ENCODE data around the gene ADGRV1.

The ADGRV1 gene

GRCh38 chr5:90897618-90898017, 339.0 kb downstream of the ADGRV1 start:
- H3K4me3 ChIP-seq (ENCODE audit: low read depth, low read length): no peak overlapping the region
- no peak for DNase-seq (ENCODE audit: low read depth)
- TF ChIP-seq, protein P1, sequence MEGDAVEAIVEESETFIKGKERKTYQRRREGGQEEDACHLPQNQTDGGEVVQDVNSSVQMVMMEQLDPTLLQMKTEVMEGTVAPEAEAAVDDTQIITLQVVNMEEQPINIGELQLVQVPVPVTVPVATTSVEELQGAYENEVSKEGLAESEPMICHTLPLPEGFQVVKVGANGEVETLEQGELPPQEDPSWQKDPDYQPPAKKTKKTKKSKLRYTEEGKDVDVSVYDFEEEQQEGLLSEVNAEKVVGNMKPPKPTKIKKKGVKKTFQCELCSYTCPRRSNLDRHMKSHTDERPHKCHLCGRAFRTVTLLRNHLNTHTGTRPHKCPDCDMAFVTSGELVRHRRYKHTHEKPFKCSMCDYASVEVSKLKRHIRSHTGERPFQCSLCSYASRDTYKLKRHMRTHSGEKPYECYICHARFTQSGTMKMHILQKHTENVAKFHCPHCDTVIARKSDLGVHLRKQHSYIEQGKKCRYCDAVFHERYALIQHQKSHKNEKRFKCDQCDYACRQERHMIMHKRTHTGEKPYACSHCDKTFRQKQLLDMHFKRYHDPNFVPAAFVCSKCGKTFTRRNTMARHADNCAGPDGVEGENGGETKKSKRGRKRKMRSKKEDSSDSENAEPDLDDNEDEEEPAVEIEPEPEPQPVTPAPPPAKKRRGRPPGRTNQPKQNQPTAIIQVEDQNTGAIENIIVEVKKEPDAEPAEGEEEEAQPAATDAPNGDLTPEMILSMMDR (IDR thresholded peaks at IDR 0.05; ENCODE audit: low read depth, low read length): no peak
- TF ChIP-seq, protein P2, sequence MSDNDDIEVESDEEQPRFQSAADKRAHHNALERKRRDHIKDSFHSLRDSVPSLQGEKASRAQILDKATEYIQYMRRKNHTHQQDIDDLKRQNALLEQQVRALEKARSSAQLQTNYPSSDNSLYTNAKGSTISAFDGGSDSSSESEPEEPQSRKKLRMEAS (IDR thresholded peaks at IDR 0.05; ENCODE audit: low read depth, low read length): no peak
- TF ChIP-seq POLR2A (IDR thresholded peaks at IDR 0.05; ENCODE audit: extremely low read depth, insufficient read length): no peak
- no peak for TF ChIP-seq MYC (IDR thresholded peaks at IDR 0.05; ENCODE audit: low read depth, low read length)

DNA sequence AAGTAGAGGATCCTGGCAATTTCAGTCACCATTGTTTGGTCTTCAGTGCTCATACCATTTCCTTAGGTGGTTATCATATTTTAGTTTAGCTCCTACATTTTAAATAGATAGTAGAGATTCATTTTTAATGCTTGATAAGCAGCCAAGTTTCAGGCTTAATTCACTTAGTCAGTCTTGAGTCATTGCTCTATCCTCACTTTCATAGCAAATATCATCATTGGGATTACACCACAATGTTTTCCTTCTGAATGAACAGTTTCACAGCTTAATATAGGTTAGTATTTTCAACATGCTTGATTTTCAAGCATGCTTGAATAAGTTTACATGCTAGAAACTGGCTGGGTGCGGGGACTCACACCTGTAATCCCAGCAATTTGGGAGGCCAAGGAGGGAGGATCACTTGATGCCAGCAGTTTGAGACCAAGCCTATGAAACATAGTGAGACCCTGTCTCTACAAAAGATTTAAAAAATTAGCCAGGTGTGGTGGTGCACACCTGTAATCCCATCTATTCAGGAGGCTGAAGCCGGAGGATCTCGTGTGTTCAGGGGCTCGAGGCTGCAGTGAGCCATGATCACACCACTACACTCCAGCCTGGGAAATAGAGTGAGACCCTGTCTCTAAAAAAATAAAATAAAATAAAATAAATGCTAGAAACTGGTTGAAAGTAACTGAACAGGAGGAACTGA, 339.9 kb downstream of the ADGRV1 start:
- no peak overlapping the region for H3K4me3 ChIP-seq (ENCODE audit: low read depth, low read length)
- TF ChIP-seq MYC (IDR thresholded peaks at IDR 0.05; ENCODE audit: low read depth, low read length) (no peak), POLR2A (IDR thresholded peaks at IDR 0.05; ENCODE audit: extremely low read depth, insufficient read length) (no peak)
- TF ChIP-seq, protein P1 (IDR thresholded peaks at IDR 0.05; ENCODE audit: low read depth, low read length): no peak
- TF ChIP-seq, protein P2 (IDR thresholded peaks at IDR 0.05; ENCODE audit: low read depth, low read length): no peak
- DNase-seq (ENCODE audit: low read depth): no peak

DNA sequence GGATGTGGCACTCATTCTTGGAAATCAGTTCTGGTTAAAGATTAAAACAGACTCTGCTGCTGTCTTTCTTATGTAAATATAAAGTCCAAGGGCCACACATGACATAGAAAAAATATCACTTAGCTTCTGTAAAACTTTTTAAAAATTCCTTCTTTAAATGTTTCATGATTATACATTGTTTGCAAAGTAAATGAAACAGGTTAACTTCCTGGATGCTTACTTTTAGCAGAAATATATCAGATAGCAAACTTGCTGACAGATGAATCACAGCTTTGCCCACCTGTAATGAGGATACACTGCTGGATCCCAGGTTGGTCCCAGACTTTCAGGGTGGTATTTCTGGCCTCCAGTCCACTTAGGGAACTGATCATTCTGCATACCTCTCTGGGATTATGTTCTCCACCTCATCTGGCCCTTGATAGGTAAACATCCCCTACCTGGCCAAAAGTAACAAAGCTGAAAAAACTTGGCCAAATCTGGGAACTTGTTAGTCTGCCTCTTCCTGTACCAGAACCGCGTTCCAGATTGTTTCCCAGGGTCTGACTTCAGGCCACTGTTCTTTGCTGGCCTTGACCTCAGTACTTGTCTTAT, 340.5 kb downstream of the ADGRV1 start:
- TF ChIP-seq POLR2A (IDR thresholded peaks at IDR 0.05; ENCODE audit: extremely low read depth, insufficient read length) (no peak), MYC (IDR thresholded peaks at IDR 0.05; ENCODE audit: low read depth, low read length) (no peak)
- TF ChIP-seq, protein P2 (IDR thresholded peaks at IDR 0.05; ENCODE audit: low read depth, low read length): no peak
- TF ChIP-seq, protein P1 (IDR thresholded peaks at IDR 0.05; ENCODE audit: low read depth, low read length): no peak
- H3K4me3 ChIP-seq (ENCODE audit: low read depth, low read length): no peak overlapping the region
- no peak for DNase-seq (ENCODE audit: low read depth)

GRCh38 chr5:90901261-90901660, 342.7 kb downstream of the ADGRV1 start:
- TF ChIP-seq, protein P1 (IDR thresholded peaks at IDR 0.05; ENCODE audit: low read depth, low read length): no peak
- TF ChIP-seq POLR2A (IDR thresholded peaks at IDR 0.05; ENCODE audit: extremely low read depth, insufficient read length): no peak
- no peak for TF ChIP-seq MYC (IDR thresholded peaks at IDR 0.05; ENCODE audit: low read depth, low read length)
- TF ChIP-seq, protein P2 (IDR thresholded peaks at IDR 0.05; ENCODE audit: low read depth, low read length): no peak
- no peak for DNase-seq (ENCODE audit: low read depth)
- no peak overlapping the region for H3K4me3 ChIP-seq (ENCODE audit: low read depth, low read length)

GRCh38 chr5:90902170-90902569, 343.6 kb downstream of the ADGRV1 start:
- TF ChIP-seq POLR2A (IDR thresholded peaks at IDR 0.05; ENCODE audit: extremely low read depth, insufficient read length) (no peak), MYC (IDR thresholded peaks at IDR 0.05; ENCODE audit: low read depth, low read length) (no peak)
- TF ChIP-seq, protein P1 (IDR thresholded peaks at IDR 0.05; ENCODE audit: low read depth, low read length): no peak
- TF ChIP-seq, protein P2 (IDR thresholded peaks at IDR 0.05; ENCODE audit: low read depth, low read length): no peak
- DNase-seq (ENCODE audit: low read depth): no peak
- H3K4me3 ChIP-seq (ENCODE audit: low read depth, low read length): no peak overlapping the region

Data from NB4 (cell line).